ENCODE results near the gene SPATA9. TPM values are rescaled to one million over a fixed set of nuclear protein-coding genes. Genes with fewer than 3 reads are reported as not detected.

The SPATA9 gene
- total and polyA plus RNA-seq, 2 of the 8 experiments (the other 6 are each of a cell fraction or from before 2014, with no cell fraction given) = not detected

GRCh38 chr5:95727764-95728191 lies 45.0 kb upstream of the SPATA9 start (continued):
- TF ChIP-seq, protein P1, sequence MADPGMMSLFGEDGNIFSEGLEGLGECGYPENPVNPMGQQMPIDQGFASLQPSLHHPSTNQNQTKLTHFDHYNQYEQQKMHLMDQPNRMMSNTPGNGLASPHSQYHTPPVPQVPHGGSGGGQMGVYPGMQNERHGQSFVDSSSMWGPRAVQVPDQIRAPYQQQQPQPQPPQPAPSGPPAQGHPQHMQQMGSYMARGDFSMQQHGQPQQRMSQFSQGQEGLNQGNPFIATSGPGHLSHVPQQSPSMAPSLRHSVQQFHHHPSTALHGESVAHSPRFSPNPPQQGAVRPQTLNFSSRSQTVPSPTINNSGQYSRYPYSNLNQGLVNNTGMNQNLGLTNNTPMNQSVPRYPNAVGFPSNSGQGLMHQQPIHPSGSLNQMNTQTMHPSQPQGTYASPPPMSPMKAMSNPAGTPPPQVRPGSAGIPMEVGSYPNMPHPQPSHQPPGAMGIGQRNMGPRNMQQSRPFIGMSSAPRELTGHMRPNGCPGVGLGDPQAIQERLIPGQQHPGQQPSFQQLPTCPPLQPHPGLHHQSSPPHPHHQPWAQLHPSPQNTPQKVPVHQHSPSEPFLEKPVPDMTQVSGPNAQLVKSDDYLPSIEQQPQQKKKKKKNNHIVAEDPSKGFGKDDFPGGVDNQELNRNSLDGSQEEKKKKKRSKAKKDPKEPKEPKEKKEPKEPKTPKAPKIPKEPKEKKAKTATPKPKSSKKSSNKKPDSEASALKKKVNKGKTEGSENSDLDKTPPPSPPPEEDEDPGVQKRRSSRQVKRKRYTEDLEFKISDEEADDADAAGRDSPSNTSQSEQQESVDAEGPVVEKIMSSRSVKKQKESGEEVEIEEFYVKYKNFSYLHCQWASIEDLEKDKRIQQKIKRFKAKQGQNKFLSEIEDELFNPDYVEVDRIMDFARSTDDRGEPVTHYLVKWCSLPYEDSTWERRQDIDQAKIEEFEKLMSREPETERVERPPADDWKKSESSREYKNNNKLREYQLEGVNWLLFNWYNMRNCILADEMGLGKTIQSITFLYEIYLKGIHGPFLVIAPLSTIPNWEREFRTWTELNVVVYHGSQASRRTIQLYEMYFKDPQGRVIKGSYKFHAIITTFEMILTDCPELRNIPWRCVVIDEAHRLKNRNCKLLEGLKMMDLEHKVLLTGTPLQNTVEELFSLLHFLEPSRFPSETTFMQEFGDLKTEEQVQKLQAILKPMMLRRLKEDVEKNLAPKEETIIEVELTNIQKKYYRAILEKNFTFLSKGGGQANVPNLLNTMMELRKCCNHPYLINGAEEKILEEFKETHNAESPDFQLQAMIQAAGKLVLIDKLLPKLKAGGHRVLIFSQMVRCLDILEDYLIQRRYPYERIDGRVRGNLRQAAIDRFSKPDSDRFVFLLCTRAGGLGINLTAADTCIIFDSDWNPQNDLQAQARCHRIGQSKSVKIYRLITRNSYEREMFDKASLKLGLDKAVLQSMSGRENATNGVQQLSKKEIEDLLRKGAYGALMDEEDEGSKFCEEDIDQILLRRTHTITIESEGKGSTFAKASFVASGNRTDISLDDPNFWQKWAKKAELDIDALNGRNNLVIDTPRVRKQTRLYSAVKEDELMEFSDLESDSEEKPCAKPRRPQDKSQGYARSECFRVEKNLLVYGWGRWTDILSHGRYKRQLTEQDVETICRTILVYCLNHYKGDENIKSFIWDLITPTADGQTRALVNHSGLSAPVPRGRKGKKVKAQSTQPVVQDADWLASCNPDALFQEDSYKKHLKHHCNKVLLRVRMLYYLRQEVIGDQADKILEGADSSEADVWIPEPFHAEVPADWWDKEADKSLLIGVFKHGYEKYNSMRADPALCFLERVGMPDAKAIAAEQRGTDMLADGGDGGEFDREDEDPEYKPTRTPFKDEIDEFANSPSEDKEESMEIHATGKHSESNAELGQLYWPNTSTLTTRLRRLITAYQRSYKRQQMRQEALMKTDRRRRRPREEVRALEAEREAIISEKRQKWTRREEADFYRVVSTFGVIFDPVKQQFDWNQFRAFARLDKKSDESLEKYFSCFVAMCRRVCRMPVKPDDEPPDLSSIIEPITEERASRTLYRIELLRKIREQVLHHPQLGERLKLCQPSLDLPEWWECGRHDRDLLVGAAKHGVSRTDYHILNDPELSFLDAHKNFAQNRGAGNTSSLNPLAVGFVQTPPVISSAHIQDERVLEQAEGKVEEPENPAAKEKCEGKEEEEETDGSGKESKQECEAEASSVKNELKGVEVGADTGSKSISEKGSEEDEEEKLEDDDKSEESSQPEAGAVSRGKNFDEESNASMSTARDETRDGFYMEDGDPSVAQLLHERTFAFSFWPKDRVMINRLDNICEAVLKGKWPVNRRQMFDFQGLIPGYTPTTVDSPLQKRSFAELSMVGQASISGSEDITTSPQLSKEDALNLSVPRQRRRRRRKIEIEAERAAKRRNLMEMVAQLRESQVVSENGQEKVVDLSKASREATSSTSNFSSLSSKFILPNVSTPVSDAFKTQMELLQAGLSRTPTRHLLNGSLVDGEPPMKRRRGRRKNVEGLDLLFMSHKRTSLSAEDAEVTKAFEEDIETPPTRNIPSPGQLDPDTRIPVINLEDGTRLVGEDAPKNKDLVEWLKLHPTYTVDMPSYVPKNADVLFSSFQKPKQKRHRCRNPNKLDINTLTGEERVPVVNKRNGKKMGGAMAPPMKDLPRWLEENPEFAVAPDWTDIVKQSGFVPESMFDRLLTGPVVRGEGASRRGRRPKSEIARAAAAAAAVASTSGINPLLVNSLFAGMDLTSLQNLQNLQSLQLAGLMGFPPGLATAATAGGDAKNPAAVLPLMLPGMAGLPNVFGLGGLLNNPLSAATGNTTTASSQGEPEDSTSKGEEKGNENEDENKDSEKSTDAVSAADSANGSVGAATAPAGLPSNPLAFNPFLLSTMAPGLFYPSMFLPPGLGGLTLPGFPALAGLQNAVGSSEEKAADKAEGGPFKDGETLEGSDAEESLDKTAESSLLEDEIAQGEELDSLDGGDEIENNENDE (IDR thresholded peaks at IDR 0.05; ENCODE audit: insufficient replicate concordance, low read length) = no peak
- TF ChIP-seq EGR1 (IDR thresholded peaks at IDR 0.05; ENCODE audit: borderline replicate concordance, low read depth, low read length) = no peak
- no peak for TF ChIP-seq SRF (IDR thresholded peaks at IDR 0.05; ENCODE audit: low read depth, low read length)
- TF ChIP-seq, protein P2, sequence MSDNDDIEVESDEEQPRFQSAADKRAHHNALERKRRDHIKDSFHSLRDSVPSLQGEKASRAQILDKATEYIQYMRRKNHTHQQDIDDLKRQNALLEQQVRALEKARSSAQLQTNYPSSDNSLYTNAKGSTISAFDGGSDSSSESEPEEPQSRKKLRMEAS (IDR thresholded peaks at IDR 0.05) = no peak
- no peak for TF ChIP-seq BCL11A (IDR thresholded peaks at IDR 0.05; ENCODE audit: low read depth in 2 of 2, low read length in 2 of 2)
- TF ChIP-seq TAF1 (IDR thresholded peaks at IDR 0.05; ENCODE audit: low read depth, low read length) = no peak
- TF ChIP-seq TCF12 (IDR thresholded peaks at IDR 0.05; ENCODE audit: low read depth, low read length) = no peak
- no peak for TF ChIP-seq CTCF (IDR thresholded peaks at IDR 0.05; ENCODE audit: control extremely low read depth in 1 of 3, insufficient read depth in 1 of 3, low read depth in 1 of 3, low read length in 3 of 3)
- no peak for TF ChIP-seq SIN3A (conservative IDR thresholded peaks at IDR 0.05 in 1 of 2, IDR thresholded peaks at IDR 0.05 in 1 of 2; ENCODE audit: low read depth in 1 of 2, low read length in 2 of 2)
